Heart right ventricle (tissue), 16 donors: Measurements from ENCODE around the gene ST6GALNAC3. TPM values are rescaled to one million over a fixed set of nuclear protein-coding genes. Genes with fewer than 3 reads are reported as not detected.

Source experiments
- ATAC-seq, 8 donors: fragments of 200-7000 bp; cut with Tn5 transposase; one replicate each; pipeline ENCODE4 v1.9.1; 2020; ENCODE audit warnings: mild to moderate bottlenecking in 8 of 8, moderate library complexity in 8 of 8, moderate number of reproducible peaks in 1 of 8
- DNase-seq, 2 donors: peaks; one replicate each; pipeline ENCODE4 v3.0.0-alpha.2; 2020
- H3K27ac ChIP-seq, 10 donors: fragments of 200-600 bp; sonication (generic) in 2 of 10; one replicate each; pipeline versions ENCODE4 v1.5.0 to v1.8.0; 2020 to 2022; ENCODE audit warnings: mild to moderate bottlenecking in 3 of 10
- H3K27me3 ChIP-seq, 7 donors: fragments of 200-600 bp; one replicate each; pipeline ENCODE4 v1.8.0; 2021 to 2022; ENCODE audit warnings: mild to moderate bottlenecking in 2 of 7
- H3K36me3 ChIP-seq, 9 donors: fragments of 200-600 bp; sonication (generic) in 1 of 9; one replicate each; pipeline versions ENCODE4 v1.5.0 to v1.8.0; 2020 to 2022; ENCODE audit warnings: mild to moderate bottlenecking in 2 of 9
- H3K4me1 ChIP-seq, 9 donors: fragments of 200-600 bp; sonication (generic) in 1 of 9; one replicate each; pipeline versions ENCODE4 v1.5.0 to v1.8.0; 2020 to 2022; ENCODE audit warnings: mild to moderate bottlenecking in 4 of 9
- H3K4me3 ChIP-seq, 10 donors: fragments of 200-600 bp; sonication (generic) in 2 of 10; one replicate each; pipeline versions ENCODE4 v1.5.0 to v1.8.0; 2020 to 2022; ENCODE audit warnings: mild to moderate bottlenecking in 7 of 10, moderate library complexity in 2 of 10
- H3K9me3 ChIP-seq, 11 donors: fragments of 200-600 bp in 10 of 11; sonication (generic) in 2 of 11; one replicate each; pipeline versions ENCODE4 v1.5.0 to v1.8.0; 2013 to 2022; ENCODE audit warnings: mild to moderate bottlenecking in 2 of 11, control low read depth in 1 of 11, moderate library complexity in 1 of 11
- CTCF ChIP-seq, 9 donors: fragments of 200-600 bp; sonication (generic) in 2 of 9; IDR thresholded peaks; one replicate each; pipeline versions ENCODE4 v1.5.0 to v1.8.0; 2021 to 2022; ENCODE audit warnings: antibody characterized with exemption in 9 of 9, mild to moderate bottlenecking in 5 of 9, moderate library complexity in 1 of 9
- WGBS, 2 donors: extraction: QIAGEN DNeasy Blood & Tissue Kit; methylation state at CpG; one replicate each; pipeline ENCODE4 v1.1.7; 2013; ENCODE audit warnings: inconsistent platforms in 1 of 2; 5-methylcytosine and 5-hydroxymethylcytosine counted together
- intact Hi-C, 10 donors: fragments of 100-400 bp; cut with DNase I; formaldehyde crosslinking; loops; one replicate each; pipeline versions ENCODE4 v1.11.1 to v1.14.2; 2022
- polyA plus RNA-seq, 2 donors: library from polyadenylated mRNA; stranded (reverse); fragments of 200-250 nt; gene quantifications; one replicate each; pipeline ENCODE4 v1.2.3, GENCODE V29; 2013
- total RNA-seq, 10 donors: library from RNA; stranded (reverse); fragmentation: NEBNext Ultra II Directional in 3 of 10; extraction: Animal tissue kit (Norgen Biotek cat#: 25700) in 3 of 10; gene quantifications; one replicate each; pipeline versions ENCODE4 v1.2.1 to v1.2.4, GENCODE V29; 2021 to 2023
- donor health status: Arrhythmogenic right ventricular cardiomyopathy.
- donor health status: ischemic (EF 13 %, LVEDD 7.1; RV severe dilation, severe dysfunction).
- donor health status: healthy with polysubstance abuse.
- donor health status: DM: no; HTN: yes; CAD: no.
- donor health status: DM: no; HTN: no; CAD: no.
- donor health status: ischemic (EF 25% LVEDD 6.9; RV normal size, moderate dysfunction).
- donor health status: ischemic (EF 25% LVEDD 5.7; RV mildly dilated, moderate dysfunction).
- donor health status: healthy.
- donor health status: DM: yes; HTN: yes; CAD: no.
- donor health status: Ischemic cardiomyopathy.
- donor health status: ischemic (EF 35%, LVEDD 5.7; RV mildly dilated, moderate dysfunction).
- donor health status: nonischemic (EF 11% LVEDD 7.7; RV severe dilation, severe dysfunction).
- donor health status: DM: yes; HTN: yes; CAD: no.
- donor health status: PGD.
- donor health status: ischemic (EF 29% LVEDD 5.4; RV normal size, mild dysfunction).
- donor health status: nonischemic (EF 23%, LVEDD 6.1; RV moderate dilation, normal function).

The ST6GALNAC3 gene
- total and polyA plus RNA-seq, 12 donors: 2.8 to 10.3 (median 4.8) TPM

- DNase-seq: no peak
- no peaks in the 10 kb centered on the region for H3K27me3 ChIP-seq
- no peak for TF ChIP-seq CTCF (IDR thresholded peaks at IDR 0.05)
- H3K36me3 ChIP-seq: no peaks in the 10 kb centered on the region
- no peak overlapping the region for H3K4me3 ChIP-seq
- intact Hi-C loops: no loop called here
- WGBS, 2 donors: 94 to 97% methylated on average over 3 of the region's 3 CpGs
- ATAC-seq: no peak
- H3K27ac ChIP-seq: no peak overlapping the region
- no peaks in the 10 kb centered on the region for H3K9me3 ChIP-seq
- H3K4me1 ChIP-seq: no peaks in the 10 kb centered on the region
Observed at GRCh38 chr1:76408303-76408702, 333.8 kb downstream of the ST6GALNAC3 start.

- Histone ChIP-seq H3K27ac (no peak overlapping the region), H3K36me3 (no peaks in the 10 kb centered on the region), H3K27me3 (no peaks in the 10 kb centered on the region), H3K9me3 (no peaks in the 10 kb centered on the region), H3K4me1 (no peaks in the 10 kb centered on the region), H3K4me3 (no peak overlapping the region)
- intact Hi-C loops: no loop called here
- TF ChIP-seq CTCF (IDR thresholded peaks at IDR 0.05): no peak
- ATAC-seq (peak in 1 of 8 donors; percentile 45), DNase-seq (no peak)
- WGBS, 2 donors: 51 to 70% methylated on average over 2 of the region's 2 CpGs
Observed at GRCh38 chr1:76410499-76410898, 336.0 kb downstream of the ST6GALNAC3 start.

GRCh38 chr1:76418531-76418930, 344.0 kb downstream of the ST6GALNAC3 start:
- 86 to 90% methylated on average over 3 of the region's 3 CpGs for WGBS, 2 donors

GRCh38 chr1:76419603-76420002, 345.1 kb downstream of the ST6GALNAC3 start:
- no peaks in the 10 kb centered on the region for H3K4me1 ChIP-seq
- H3K4me3 ChIP-seq: no peak overlapping the region
- H3K9me3 ChIP-seq: no peaks in the 10 kb centered on the region
- DNase-seq (no peak), ATAC-seq (no peak)
- no peak overlapping the region for H3K27ac ChIP-seq
- no peaks in the 10 kb centered on the region for H3K27me3 ChIP-seq
- 87% methylated on average over 2 of the region's 2 CpGs for WGBS, 2 donors
- TF ChIP-seq CTCF (IDR thresholded peaks at IDR 0.05): no peak
- no peaks in the 10 kb centered on the region for H3K36me3 ChIP-seq
- intact Hi-C loops: no loop called here

More at GRCh38 chr1:76418531-76418930, 344.0 kb downstream of the ST6GALNAC3 start:
- no peak for TF ChIP-seq CTCF (IDR thresholded peaks at IDR 0.05)
- H3K9me3 ChIP-seq: no peaks in the 10 kb centered on the region
- no peak for ATAC-seq
- no peak overlapping the region for H3K27ac ChIP-seq
- intact Hi-C loops: no loop called here
- DNase-seq: no peak
- no peak overlapping the region for H3K4me3 ChIP-seq
- no peaks in the 10 kb centered on the region for H3K36me3 ChIP-seq
- H3K27me3 ChIP-seq: no peaks in the 10 kb centered on the region
- no peaks in the 10 kb centered on the region for H3K4me1 ChIP-seq
